CD4-positive, alpha-beta T cell (primary cell): Measurements from ENCODE around the gene GLI2. TPM values are rescaled to one million over a fixed set of nuclear protein-coding genes. Genes with fewer than 3 reads are reported as not detected.

Source experiments
- ATAC-seq: fragments of 200-7000 bp; cut with Tn5 transposase; one replicate; pipeline ENCODE4 v1.10.0; 2022; ENCODE audit warnings: mild to moderate bottlenecking; ENCODE audit not compliant: poor library complexity
- CTCF ChIA-PET: fragments of 350-600 bp; sonication (Branson Sonifier 250); formaldehyde crosslinking; loops from one replicate; lab custom pipeline; 2021; ENCODE audit warnings: antibody characterized with exemption, inconsistent platforms; lab: Charles Lee
- POLR2A ChIA-PET: fragments of 350-600 bp; sonication (Branson Sonifier 250); formaldehyde crosslinking; loops from one replicate; lab custom pipeline; 2021; ENCODE audit warnings: antibody characterized with exemption, inconsistent platforms; lab: Charles Lee
- DNase-seq, 14 experiments: peaks; one replicate each; pipeline ENCODE4 v3.0.0-alpha.2; 2013 to 2020; ENCODE audit warnings: mixed read lengths in 2 of 14
- H3K27ac ChIP-seq, 2 donors: one replicate each; pipeline versions ENCODE4 v1.5.1 to v1.7.0; 2013; ENCODE audit warnings: low read length in 2 of 2, low read depth in 1 of 2, mild to moderate bottlenecking in 1 of 2
- H3K27me3 ChIP-seq, 2 experiments: 1 replicate in 1 of 2; 2 replicates in 1 of 2; pipeline versions ENCODE4 v1.6.1 to v1.7.0; 2013; ENCODE audit warnings: low read length in 2 of 2, control low read depth in 1 of 2, mild to moderate bottlenecking in 1 of 2, moderate library complexity in 1 of 2; ENCODE audit not compliant: insufficient read depth in 2 of 2, control insufficient read depth in 1 of 2
- H3K36me3 ChIP-seq: one replicate; pipeline ENCODE4 v1.6.1; 2013; ENCODE audit warnings: low read length, control low read depth; ENCODE audit not compliant: insufficient read depth
- H3K4me1 ChIP-seq: one replicate; pipeline ENCODE4 v1.6.1; 2013; ENCODE audit warnings: low read length, control low read depth; ENCODE audit not compliant: insufficient read depth
- H3K4me3 ChIP-seq: one replicate; pipeline ENCODE4 v1.5.1; 2013; ENCODE audit warnings: mild to moderate bottlenecking, low read length, moderate library complexity
- H3K9me3 ChIP-seq, 2 experiments: 1 replicate in 1 of 2; 2 replicates in 1 of 2; pipeline versions ENCODE4 v1.6.1 to v1.7.0; 2013; ENCODE audit warnings: low read length in 2 of 2, mild to moderate bottlenecking in 2 of 2, control low read depth in 1 of 2, moderate library complexity in 1 of 2; ENCODE audit not compliant: control insufficient read depth in 1 of 2, insufficient read depth in 1 of 2
- H3K27ac Mint-ChIP-seq: one replicate; pipeline ENCODE4 v1.8.0; 2020; ENCODE audit warnings: mixed read lengths
- H3K27me3 Mint-ChIP-seq: one replicate; pipeline ENCODE4 v1.8.0; 2021; ENCODE audit warnings: mixed read lengths
- H3K36me3 Mint-ChIP-seq: one replicate; pipeline ENCODE4 v1.8.0; 2021; ENCODE audit warnings: low read depth, mixed read lengths
- H3K4me1 Mint-ChIP-seq: one replicate; pipeline ENCODE4 v1.8.0; 2021; ENCODE audit warnings: low read depth, mixed read lengths
- H3K4me3 Mint-ChIP-seq: one replicate; pipeline ENCODE4 v1.8.0; 2020; ENCODE audit warnings: mild to moderate bottlenecking, mixed read lengths
- H3K9me3 Mint-ChIP-seq: one replicate; pipeline ENCODE4 v1.8.0; 2020; ENCODE audit warnings: mixed read lengths
- intact Hi-C, 2 experiments: fragments of 100-400 bp; cut with DNase I in 1 of 2; cut with micrococcal nuclease in 1 of 2; formaldehyde crosslinking; loops; one replicate each; pipeline versions ENCODE4 v1.15.1 to v1.9.0; 2023 to 2025; cut with DNase I, micrococcal nuclease
- total RNA-seq, 174 experiments: library from RNA in 2 of 174; stranded (reverse) in 2 of 174; gene quantifications; one replicate each; pipeline ENCODE4 v1.2.3 and lab custom pipeline; 2021 to 2026
- TF ChIP-seq, protein P1 (sequence below): fragments of 200-600 bp; IDR thresholded peaks from one replicate; pipeline ENCODE4 v1.8.0; 2022; ENCODE audit warnings: antibody characterized with exemption, mild to moderate bottlenecking

The GLI2 gene
- total RNA-seq, 2 experiments from 2014 or later = not detected

DNA sequence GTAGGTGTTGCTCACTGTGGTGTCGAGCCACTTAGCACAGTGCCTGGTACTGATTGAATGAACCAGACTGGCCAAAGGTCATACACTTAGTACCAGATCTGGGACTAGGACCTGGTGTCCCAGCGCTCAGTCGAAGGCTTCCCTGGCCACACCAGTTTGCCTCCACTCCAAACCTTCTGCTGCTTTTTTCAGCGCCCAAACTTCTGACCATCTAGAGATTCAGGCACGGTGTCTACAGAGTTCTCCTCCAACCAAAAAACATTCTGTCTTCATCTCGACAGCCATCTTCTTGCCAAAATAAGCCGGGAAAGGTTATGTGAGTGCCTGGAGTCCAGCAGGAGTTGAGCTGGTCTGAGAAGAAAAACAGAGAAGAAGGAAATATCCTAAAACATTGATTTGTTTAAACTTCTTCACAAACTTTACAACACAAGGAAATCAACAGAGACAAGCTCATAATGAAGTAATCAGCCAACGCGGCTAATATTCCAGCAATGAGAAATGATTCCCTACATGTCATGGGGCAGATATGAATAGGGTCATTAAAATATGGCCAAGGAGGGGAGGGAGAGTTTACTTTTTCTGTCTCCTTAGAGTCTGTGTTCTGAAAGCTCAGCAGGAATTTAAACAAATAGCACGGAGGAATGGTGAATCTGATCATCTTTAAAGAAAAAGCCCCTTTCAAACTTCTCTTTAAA lies 2.3 kb upstream of the GLI2 start:
- CTCF ChIA-PET = no interaction called here
- H3K4me1 ChIP-seq = peaks cover 2% of the 10 kb centered on the region
- H3K27me3 ChIP-seq = peaks cover 32 to 44% of the 10 kb centered on the region in 2 experiments
- H3K9me3 ChIP-seq = peaks cover 0 to 18% of the 10 kb centered on the region in 2 experiments
- intact Hi-C loops = no loop called here
- no peak for ATAC-seq
- Mint-ChIP-seq H3K4me1 (no peaks in the 10 kb centered on the region), H3K9me3 (no peaks in the 10 kb centered on the region), H3K27ac (no peak overlapping the region), H3K36me3 (no peaks in the 10 kb centered on the region), H3K27me3 (peaks cover 71% of the 10 kb centered on the region), H3K4me3 (no peak overlapping the region)
- no peak overlapping the region for H3K27ac ChIP-seq
- DNase-seq = no peak
- H3K4me3 ChIP-seq = no peak overlapping the region
- no peaks in the 10 kb centered on the region for H3K36me3 ChIP-seq
- POLR2A ChIA-PET = no interaction called here
- TF ChIP-seq, protein P1, sequence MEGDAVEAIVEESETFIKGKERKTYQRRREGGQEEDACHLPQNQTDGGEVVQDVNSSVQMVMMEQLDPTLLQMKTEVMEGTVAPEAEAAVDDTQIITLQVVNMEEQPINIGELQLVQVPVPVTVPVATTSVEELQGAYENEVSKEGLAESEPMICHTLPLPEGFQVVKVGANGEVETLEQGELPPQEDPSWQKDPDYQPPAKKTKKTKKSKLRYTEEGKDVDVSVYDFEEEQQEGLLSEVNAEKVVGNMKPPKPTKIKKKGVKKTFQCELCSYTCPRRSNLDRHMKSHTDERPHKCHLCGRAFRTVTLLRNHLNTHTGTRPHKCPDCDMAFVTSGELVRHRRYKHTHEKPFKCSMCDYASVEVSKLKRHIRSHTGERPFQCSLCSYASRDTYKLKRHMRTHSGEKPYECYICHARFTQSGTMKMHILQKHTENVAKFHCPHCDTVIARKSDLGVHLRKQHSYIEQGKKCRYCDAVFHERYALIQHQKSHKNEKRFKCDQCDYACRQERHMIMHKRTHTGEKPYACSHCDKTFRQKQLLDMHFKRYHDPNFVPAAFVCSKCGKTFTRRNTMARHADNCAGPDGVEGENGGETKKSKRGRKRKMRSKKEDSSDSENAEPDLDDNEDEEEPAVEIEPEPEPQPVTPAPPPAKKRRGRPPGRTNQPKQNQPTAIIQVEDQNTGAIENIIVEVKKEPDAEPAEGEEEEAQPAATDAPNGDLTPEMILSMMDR = no peak

GRCh38 chr2:120734930-120735651 lies 577 bp upstream of the GLI2 start:
- H3K27ac Mint-ChIP-seq = no peak overlapping the region
- TF ChIP-seq, protein P1 = no peak
- no peaks in the 10 kb centered on the region for H3K9me3 Mint-ChIP-seq
- no peak overlapping the region for H3K27ac ChIP-seq
- ATAC-seq = no peak
- no peaks in the 10 kb centered on the region for H3K36me3 ChIP-seq
- no peak overlapping the region for H3K4me3 Mint-ChIP-seq
- H3K4me3 ChIP-seq = no peak overlapping the region
- H3K4me1 ChIP-seq = peaks cover 2% of the 10 kb centered on the region
- DNase-seq = no peak
- intact Hi-C loops = no loop called here
- no peaks in the 10 kb centered on the region for H3K36me3 Mint-ChIP-seq
- peaks cover 80% of the 10 kb centered on the region for H3K27me3 Mint-ChIP-seq
- ChIA-PET CTCF (no interaction called here), POLR2A (no interaction called here)
- peaks cover 38 to 58% of the 10 kb centered on the region in 2 experiments for H3K27me3 ChIP-seq
- peaks cover 0 to 18% of the 10 kb centered on the region in 2 experiments for H3K9me3 ChIP-seq
- H3K4me1 Mint-ChIP-seq = no peaks in the 10 kb centered on the region

DNA sequence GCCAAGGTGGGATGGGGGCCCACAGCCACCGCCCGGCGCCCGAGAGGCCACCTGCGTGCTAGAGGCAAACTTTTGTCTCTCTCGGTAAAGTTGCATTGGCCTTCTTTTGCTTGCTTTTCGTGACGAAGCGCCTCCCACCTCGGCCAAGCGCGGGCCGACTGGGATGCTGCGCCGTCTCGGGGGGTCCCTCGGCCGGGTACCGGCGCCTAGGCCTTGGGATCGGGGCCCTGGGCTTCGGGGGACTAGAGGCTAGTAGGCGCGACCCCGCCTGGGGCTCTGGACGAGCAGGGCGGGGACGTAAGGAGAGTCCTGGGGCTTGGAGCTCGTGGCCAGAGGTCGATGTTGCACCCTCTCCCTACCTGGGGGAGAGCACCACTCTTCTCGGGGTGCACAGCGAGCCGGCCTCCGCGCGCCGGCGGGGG lies 545 bp downstream of the GLI2 start:
- DNase-seq (no peak), ATAC-seq (no peak)
- POLR2A ChIA-PET = no interaction called here
- CTCF ChIA-PET = no interaction called here
- Mint-ChIP-seq H3K9me3 (no peaks in the 10 kb centered on the region), H3K27ac (no peak overlapping the region), H3K36me3 (no peaks in the 10 kb centered on the region), H3K4me1 (no peaks in the 10 kb centered on the region), H3K4me3 (no peak overlapping the region), H3K27me3 (peaks cover 86% of the 10 kb centered on the region)
- Histone ChIP-seq H3K27ac (no peak overlapping the region), H3K4me1 (peaks cover 2% of the 10 kb centered on the region), H3K4me3 (no peak overlapping the region), H3K27me3 (peaks cover 44 to 65% of the 10 kb centered on the region in 2 experiments), H3K36me3 (no peaks in the 10 kb centered on the region), H3K9me3 (peaks cover 0 to 22% of the 10 kb centered on the region in 2 experiments)
- TF ChIP-seq, protein P1 = no peak
- intact Hi-C loops = no loop called here
